SK-N-SH (cell line): ENCODE results near the gene DGLUCY. TPM values are rescaled to one million over a fixed set of nuclear protein-coding genes. Genes with fewer than 3 reads are reported as not detected.

Experiments used
- CTCF ChIA-PET: fragments of 300-600, 350-600 bp; formaldehyde crosslinking; extraction: SDS; loops from one replicate; lab custom pipeline; 2021; lab: Yijun Ruan, JAX
- POLR2A ChIA-PET: fragments of 350-600 bp; sonication (Branson Sonifier 250); formaldehyde crosslinking; extraction: SDS; loops from one replicate; lab custom pipeline; 2020; ENCODE audit warnings: antibody characterized with exemption, inconsistent platforms; lab: Yijun Ruan, JAX
- DNase-seq: peaks from one replicate; pipeline ENCODE4 v3.0.0; 2012
- H2AFZ ChIP-seq: fragments of 200-600 bp; sonication (generic); 2 replicates; pipeline ENCODE4 v1.8.1; 2016; ENCODE audit warnings: antibody characterized with exemption, mild to moderate bottlenecking, low read depth
- H3F3A ChIP-seq: fragments of 200-600 bp; sonication (generic); replicated peaks from 2 replicates; pipeline ENCODE3; 2016; ENCODE audit warnings: antibody characterized with exemption, mild to moderate bottlenecking; ENCODE audit not compliant: insufficient read depth
- H3K27ac ChIP-seq, 2 experiments: fragments of 200-500 bp in 1 of 2; fragments of 200-600 bp in 1 of 2; sonication (Bioruptor generic) in 1 of 2; sonication (generic), shearing (Covaris generic) in 1 of 2; 2 replicates each; pipeline versions ENCODE4 v1.5.1 to v1.6.1; 2014 to 2016; ENCODE audit warnings: low read depth in 2 of 2, inconsistent platforms in 1 of 2, low read length in 1 of 2, mild to moderate bottlenecking in 1 of 2, mixed read lengths in 1 of 2
- H3K27me3 ChIP-seq: fragments of 200-600 bp; sonication (generic), shearing (Covaris generic); 2 replicates; pipeline ENCODE4 v1.6.1; 2016; ENCODE audit warnings: mixed run types; ENCODE audit not compliant: insufficient read depth
- H3K36me3 ChIP-seq, 2 experiments: fragments of 200-500 bp in 1 of 2; fragments of 200-600 bp in 1 of 2; sonication (Bioruptor generic) in 1 of 2; sonication (generic) in 1 of 2; replicated peaks in 1 of 2; 2 replicates each; pipeline versions ENCODE3 to v1.5.1; 2014 to 2016; ENCODE audit warnings: low read length in 1 of 2, mild to moderate bottlenecking in 1 of 2; ENCODE audit not compliant: insufficient read depth in 2 of 2, control insufficient read depth in 1 of 2
- H3K4me1 ChIP-seq, 2 experiments: fragments of 200-500 bp in 1 of 2; fragments of 200-600 bp in 1 of 2; sonication (Bioruptor generic) in 1 of 2; sonication (generic), shearing (Covaris generic) in 1 of 2; 2 replicates each; pipeline versions ENCODE4 v1.5.1 to v1.6.1; 2014 to 2016; ENCODE audit warnings: low read depth in 1 of 2, low read length in 1 of 2, mixed run types in 1 of 2; ENCODE audit not compliant: insufficient read depth in 2 of 2, control insufficient read depth in 1 of 2
- H3K4me2 ChIP-seq: fragments of 200-600 bp; sonication (generic), shearing (Covaris generic); 2 replicates; pipeline ENCODE4 v1.6.1; 2017; ENCODE audit warnings: mixed run types
- H3K4me3 ChIP-seq, 2 experiments: fragments of 200-500 bp in 1 of 2; fragments of 200-600 bp in 1 of 2; sonication (Bioruptor generic) in 1 of 2; sonication (generic), shearing (Covaris generic) in 1 of 2; 2 replicates each; pipeline versions ENCODE4 v1.5.1 to v1.8.1; 2014 to 2016; ENCODE audit warnings: low read depth in 2 of 2, inconsistent platforms in 1 of 2, low read length in 1 of 2, mild to moderate bottlenecking in 1 of 2, mixed read lengths in 1 of 2, moderate library complexity in 1 of 2
- H3K79me2 ChIP-seq: fragments of 200-600 bp; sonication (generic); 2 replicates; pipeline ENCODE4 v1.8.1; 2017; ENCODE audit warnings: mild to moderate bottlenecking; ENCODE audit not compliant: insufficient read depth
- H3K9ac ChIP-seq: fragments of 200-600 bp; sonication (generic); 2 replicates; pipeline ENCODE4 v1.6.1; 2017; ENCODE audit warnings: mixed run types
- H3K9me2 ChIP-seq: fragments of 200-600 bp; sonication (generic); 2 replicates; pipeline ENCODE4 v1.6.1; 2017; ENCODE audit warnings: mixed run types
- H3K9me3 ChIP-seq: fragments of 200-600 bp; sonication (generic); 2 replicates; pipeline ENCODE4 v1.6.1; 2017; ENCODE audit warnings: mixed run types, mild to moderate bottlenecking, moderate library complexity
- H4K20me1 ChIP-seq: fragments of 200-600 bp; sonication (generic); 2 replicates; pipeline ENCODE4 v1.6.1; 2017; ENCODE audit warnings: mild to moderate bottlenecking, mixed run types; ENCODE audit not compliant: insufficient read depth
- CHD2 ChIP-seq: fragments of 150-350 bp; IDR thresholded peaks from 2 replicates; pipeline ENCODE4 v1.6.1; 2018; ENCODE audit warnings: low read length; ENCODE audit not compliant: partially characterized antibody
- ELF1 ChIP-seq: IDR thresholded peaks from 2 replicates; pipeline ENCODE4 v1.4.0; 2012
- MEF2A ChIP-seq: IDR thresholded peaks from 2 replicates; pipeline ENCODE4 v1.4.0; 2012; ENCODE audit warnings: low read depth, borderline replicate concordance
- NFIC ChIP-seq: IDR thresholded peaks from 2 replicates; pipeline ENCODE4 v1.4.0; 2012; ENCODE audit warnings: borderline replicate concordance
- NRF1 ChIP-seq: IDR thresholded peaks from 2 replicates; pipeline ENCODE4 v1.6.1; 2012; ENCODE audit warnings: low read depth, mild to moderate bottlenecking, low read length
- POLR2AphosphoS5 ChIP-seq: IDR thresholded peaks from 2 replicates; pipeline ENCODE4 v1.6.1; 2012; ENCODE audit warnings: low read depth, low read length
- REST ChIP-seq: IDR thresholded peaks from 2 replicates; pipeline ENCODE4 v1.6.1; 2012; ENCODE audit warnings: mild to moderate bottlenecking, low read depth, low read length, moderate library complexity
- SIN3A ChIP-seq: IDR thresholded peaks from 2 replicates; pipeline ENCODE4 v1.6.1; 2012; ENCODE audit warnings: low read depth, mild to moderate bottlenecking, low read length, moderate library complexity, borderline replicate concordance
- TAF1 ChIP-seq: IDR thresholded peaks from 2 replicates; pipeline ENCODE4 v1.6.1; 2012; ENCODE audit warnings: low read depth, mild to moderate bottlenecking, low read length, moderate library complexity, borderline replicate concordance
- USF1 ChIP-seq: IDR thresholded peaks from 2 replicates; pipeline ENCODE4 v1.4.0; 2012; ENCODE audit warnings: low read depth, borderline replicate concordance
- WGBS: methylation state at CpG from one replicate; pipeline ENCODE4 v1.1.6; 2017; ENCODE audit warnings: low lambda C conversion rate; 5-methylcytosine and 5-hydroxymethylcytosine counted together
- polyA plus RNA-seq, 3 experiments: library from polyadenylated mRNA; depleted of rRNA; stranded (reverse); fragments of >200 nt; gene quantifications; 2 replicates each; pipeline ENCODE4 v1.2.3, GENCODE V29; 2012
- TF ChIP-seq, protein P1 (sequence below): IDR thresholded peaks from 2 replicates; pipeline ENCODE4; 2012

DGLUCY gene
- polyA plus RNA-seq, 1 of the 3 experiments (the other 2 are of a cell fraction), result 17.2 TPM

- Histone ChIP-seq H4K20me1 (no peaks in the 10 kb centered on the region), H3K4me3 (no peak overlapping the region), H3K4me2 (no peak overlapping the region), H3K9me2 (no peaks in the 10 kb centered on the region), H3K27me3 (no peaks in the 10 kb centered on the region), H2AFZ (no peak overlapping the region), H3K9ac (no peak overlapping the region), H3F3A (no peaks in the 10 kb centered on the region), H3K27ac (no peak overlapping the region), H3K4me1 (no peaks in the 10 kb centered on the region), H3K79me2 (no peaks in the 10 kb centered on the region), H3K36me3 (no peaks in the 10 kb centered on the region), H3K9me3 (no peaks in the 10 kb centered on the region)
- ChIA-PET CTCF (no interaction called here), POLR2A (no interaction called here)
- DNase-seq, result no peak
- TF ChIP-seq, protein P1, sequence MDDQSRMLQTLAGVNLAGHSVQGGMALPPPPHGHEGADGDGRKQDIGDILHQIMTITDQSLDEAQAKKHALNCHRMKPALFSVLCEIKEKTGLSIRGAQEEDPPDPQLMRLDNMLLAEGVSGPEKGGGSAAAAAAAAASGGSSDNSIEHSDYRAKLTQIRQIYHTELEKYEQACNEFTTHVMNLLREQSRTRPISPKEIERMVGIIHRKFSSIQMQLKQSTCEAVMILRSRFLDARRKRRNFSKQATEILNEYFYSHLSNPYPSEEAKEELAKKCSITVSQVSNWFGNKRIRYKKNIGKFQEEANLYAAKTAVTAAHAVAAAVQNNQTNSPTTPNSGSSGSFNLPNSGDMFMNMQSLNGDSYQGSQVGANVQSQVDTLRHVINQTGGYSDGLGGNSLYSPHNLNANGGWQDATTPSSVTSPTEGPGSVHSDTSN, result no peak
Observed at GRCh38 chr14:91070572-91070971, 43.3 kb upstream of the DGLUCY start.

DNA sequence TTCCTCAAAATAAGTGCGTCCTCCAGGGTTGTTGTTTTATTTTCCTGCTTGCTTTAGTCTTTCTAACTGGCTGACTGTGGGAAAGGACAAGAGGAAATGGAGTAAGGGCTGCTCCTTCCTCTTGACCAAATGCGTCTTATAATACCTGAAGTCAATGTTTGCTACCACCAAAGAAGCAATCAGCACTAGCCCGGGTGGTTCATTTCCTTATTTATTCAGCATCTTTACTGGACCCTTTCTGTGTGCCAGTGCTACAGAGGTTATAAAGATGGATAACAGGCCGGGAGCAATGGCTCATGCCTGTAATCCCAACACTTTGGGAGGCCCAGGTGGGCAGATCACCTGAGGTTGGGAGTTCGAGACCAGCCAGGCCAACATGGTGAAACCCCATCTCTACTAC, 38.3 kb upstream of the DGLUCY start:
- Histone ChIP-seq H3K4me3 (no peak overlapping the region), H2AFZ (no peak overlapping the region), H3F3A (no peaks in the 10 kb centered on the region), H3K79me2 (no peaks in the 10 kb centered on the region), H3K9ac (no peak overlapping the region), H3K4me2 (no peak overlapping the region), H3K9me3 (no peaks in the 10 kb centered on the region), H4K20me1 (no peaks in the 10 kb centered on the region), H3K4me1 (no peaks in the 10 kb centered on the region), H3K9me2 (no peaks in the 10 kb centered on the region), H3K27me3 (no peaks in the 10 kb centered on the region), H3K27ac (no peak overlapping the region), H3K36me3 (no peaks in the 10 kb centered on the region)
- CTCF ChIA-PET, result no interaction called here
- POLR2A ChIA-PET, result no interaction called here
- no peak for DNase-seq
- TF ChIP-seq, protein P1, result no peak
- no peak for TF ChIP-seq MEF2A
- TF ChIP-seq USF1, result no peak
- TF ChIP-seq POLR2AphosphoS5, result no peak
- no peak for TF ChIP-seq NRF1
- TF ChIP-seq SIN3A, result no peak
- TF ChIP-seq NFIC, result no peak
- no peak for TF ChIP-seq REST
- TF ChIP-seq TAF1, result no peak
- no peak for TF ChIP-seq CHD2
- no peak for TF ChIP-seq ELF1
- WGBS, result 76% methylated on average over 5 of the region's 5 CpGs
